Measurements from ENCODE around the gene GLCE.
"Not testable (repeated sequence)": the region's sequence is repeated elsewhere in the genome, so short reads cannot be mapped to it uniquely, and the experiment has no call there.

The GLCE gene

GRCh38 chr15:69275074-69275670 lies 114.7 kb downstream of the GLCE start:
- DNase-seq (ENCODE audit: low read depth): no peak

- DNase-seq (ENCODE audit: low read depth): no peak
These were observed 115.6 kb downstream of the GLCE start for GRCh38 chr15:69275933-69276560.

GRCh38 chr15:69277316-69277715 lies 116.9 kb downstream of the GLCE start:
- no peak for DNase-seq (ENCODE audit: low read depth)

GRCh38 chr15:69279636-69280035 lies 119.2 kb downstream of the GLCE start:
- DNase-seq (ENCODE audit: low read depth): no peak

- no peak for DNase-seq (ENCODE audit: low read depth)
These were observed 120.3 kb downstream of the GLCE start for GRCh38 chr15:69280783-69281182.

- no peak for DNase-seq (ENCODE audit: low read depth)
These were observed 121.8 kb downstream of the GLCE start for GRCh38 chr15:69282104-69282743.

GRCh38 chr15:69285834-69286233 lies 125.4 kb downstream of the GLCE start:
- DNase-seq (ENCODE audit: low read depth): no peak

- no peak for DNase-seq (ENCODE audit: low read depth)
These were observed 127.6 kb downstream of the GLCE start for GRCh38 chr15:69288011-69288410.

- no peak for DNase-seq (ENCODE audit: low read depth)
These were observed 128.3 kb downstream of the GLCE start for GRCh38 chr15:69288531-69289341.

- DNase-seq (ENCODE audit: low read depth): no peak
These were observed 129.1 kb downstream of the GLCE start for GRCh38 chr15:69289342-69290146.

- DNase-seq (ENCODE audit: low read depth): no peak
These were observed 130.1 kb downstream of the GLCE start for GRCh38 chr15:69290346-69291164.

- DNase-seq (ENCODE audit: low read depth): not testable (repeated sequence)
These were observed 131.2 kb downstream of the GLCE start for GRCh38 chr15:69291651-69292050.

- DNase-seq (ENCODE audit: low read depth): no peak
These were observed 132.5 kb downstream of the GLCE start for GRCh38 chr15:69292826-69293420.

GRCh38 chr15:69293741-69294615 lies 133.5 kb downstream of the GLCE start:
- DNase-seq (ENCODE audit: low read depth): no peak

- DNase-seq (ENCODE audit: low read depth): no peak
These were observed 136.2 kb downstream of the GLCE start for GRCh38 chr15:69296606-69297005.

GRCh38 chr15:69297642-69298353 lies 137.4 kb downstream of the GLCE start:
- DNase-seq (ENCODE audit: low read depth): no peak

- no peak for DNase-seq (ENCODE audit: low read depth)
These were observed 137.9 kb downstream of the GLCE start for GRCh38 chr15:69298354-69298696.

GRCh38 chr15:69298697-69299441 lies 138.4 kb downstream of the GLCE start, which contains the start of gene PAQR5:
Gene PAQR5, plus strand, starts transcription at chr15:69298912. Its CDS starts 61,169 bp downstream, at chr15:69360081.
- no peak for DNase-seq (ENCODE audit: low read depth)
